Psoas muscle (tissue), 8 donors: Measurements from ENCODE around the gene PTPN18. TPM values are rescaled to one million over a fixed set of nuclear protein-coding genes. Genes with fewer than 3 reads are reported as not detected.

Experiments
- ATAC-seq, 4 donors: fragments of 200-7000 bp; cut with Tn5 transposase; one replicate each; pipeline ENCODE4 v1.9.1; 2020; ENCODE audit warnings: moderate library complexity in 3 of 4, mild to moderate bottlenecking in 2 of 4
- DNase-seq, 2 donors: peaks; one replicate each; pipeline ENCODE4 v3.0.0-alpha.2; 2020
- H3K27ac ChIP-seq: fragments of 200-600 bp; one replicate; pipeline ENCODE4 v1.8.0; 2022
- H3K27me3 ChIP-seq, 3 donors: fragments of 200-600 bp in 1 of 3; one replicate each; pipeline versions ENCODE4 v1.6.1 to v1.8.0; 2013 to 2022; ENCODE audit warnings: low read length in 2 of 3, mild to moderate bottlenecking in 2 of 3, moderate library complexity in 1 of 3; ENCODE audit not compliant: insufficient read depth in 3 of 3
- H3K36me3 ChIP-seq, 2 donors: fragments of 200-600 bp in 1 of 2; one replicate each; pipeline versions ENCODE4 v1.6.1 to v1.8.0; 2013 to 2022; ENCODE audit warnings: low read depth in 1 of 2, mild to moderate bottlenecking in 1 of 2, moderate library complexity in 1 of 2; ENCODE audit not compliant: insufficient read depth in 1 of 2
- H3K4me1 ChIP-seq: fragments of 200-600 bp; one replicate; pipeline ENCODE4 v1.8.0; 2022
- H3K4me3 ChIP-seq: fragments of 200-600 bp; one replicate; pipeline ENCODE4 v1.8.0; 2022; ENCODE audit warnings: mild to moderate bottlenecking
- H3K9me3 ChIP-seq: fragments of 200-600 bp; one replicate; pipeline ENCODE4 v1.8.0; 2022
- WGBS, 3 donors: extraction: QIAGEN DNeasy Blood & Tissue Kit; methylation state at CpG; one replicate each; pipeline versions ENCODE4 v1.1.6 to v1.1.7; 2013; 5-methylcytosine and 5-hydroxymethylcytosine counted together
- intact Hi-C, 2 donors: fragments of 100-400 bp; cut with DNase I; formaldehyde crosslinking; loops; one replicate each; pipeline versions ENCODE4 v1.11.0 to v1.14.2; 2022
- polyA plus RNA-seq, 3 donors: library from polyadenylated mRNA; stranded (reverse); fragments of 200-250 nt; gene quantifications; one replicate each; pipeline ENCODE4 v1.2.3, GENCODE V29; 2013
- total RNA-seq, 4 donors: library from RNA; stranded (reverse); fragmentation: NEBNext Ultra II Directional in 2 of 4; extraction: Animal tissue kit (Norgen Biotek cat#: 25700) in 2 of 4; gene quantifications; one replicate each; pipeline versions ENCODE4 v1.2.1 to v1.2.4, GENCODE V29; 2021 to 2023
- TF ChIP-seq, protein P1 (sequence below): fragments of 200-600 bp; IDR thresholded peaks from one replicate; pipeline ENCODE4 v1.8.0; 2022; ENCODE audit warnings: antibody characterized with exemption
- donor health status: healthy with polysubstance abuse.
- donor health status: DM: no; HTN: no; CAD: no; lungs with moderate emphysema.
- donor health status: Bipolar disorder and iron deficiency.
- donor health status: healthy.
- donor health status: DM: yes; HTN: yes; CAD: no.
- donor health status: DM: no; HTN: no; CAD: no.
- donor health status: DM: no; HTN: no; CAD: no.
- donor health status: DM: yes; HTN: yes; CAD: no.

The PTPN18 gene
- total and polyA plus RNA-seq, 7 donors: 6.0 to 10.5 (median 8.6) TPM

DNA sequence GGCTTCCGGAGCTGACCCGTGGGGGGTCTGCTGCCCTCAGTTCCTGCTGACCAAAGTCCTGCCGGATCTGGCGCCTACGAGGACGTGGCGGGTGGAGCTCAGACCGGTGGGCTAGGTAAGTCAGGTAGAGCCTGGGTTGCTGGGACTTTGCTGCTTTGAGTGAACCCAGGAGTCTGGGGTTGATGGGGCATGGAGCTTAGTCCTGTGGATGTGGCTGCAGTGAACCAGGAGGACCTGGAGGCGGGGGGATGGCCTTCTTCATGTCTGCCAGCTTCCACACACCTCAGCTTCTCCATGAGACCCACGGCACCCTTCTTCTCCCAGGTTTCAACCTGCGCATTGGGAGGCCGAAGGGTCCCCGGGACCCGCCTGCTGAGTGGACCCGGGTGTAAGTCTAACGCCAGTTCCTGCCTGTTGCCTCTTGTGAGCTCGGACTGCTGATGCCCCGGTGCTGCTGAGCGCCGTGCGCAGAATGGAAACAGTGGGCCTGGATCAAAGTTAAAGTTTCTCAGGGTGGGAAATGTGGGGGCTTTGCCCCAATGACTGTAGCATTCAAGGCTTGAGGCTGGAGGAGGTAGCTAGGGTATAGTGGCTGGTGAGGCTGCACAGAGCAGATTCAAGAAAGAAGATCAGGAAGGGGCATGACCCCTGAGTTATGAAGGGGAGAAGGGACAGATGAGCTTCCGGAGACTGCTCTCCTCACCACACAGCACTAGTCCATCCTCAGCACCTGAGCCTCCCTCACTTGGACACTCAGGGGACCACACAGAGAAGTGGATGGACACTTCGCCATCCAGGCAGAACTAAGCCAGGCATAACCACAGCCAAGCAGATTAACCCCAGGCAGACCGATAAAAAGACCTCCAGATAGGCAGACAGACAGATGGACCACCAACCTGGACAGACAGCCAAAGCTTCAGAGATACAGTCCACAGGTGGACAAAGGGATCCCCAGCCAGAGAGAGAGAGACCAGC is 17.3 kb downstream of the PTPN18 start:
- peak overlapping the region; percentile 63 for H3K27ac ChIP-seq
- DNase-seq (no peak), ATAC-seq (peak in 1 of 4 donors; percentile 3)
- intact Hi-C loops: loop anchor here in 1 of 2 donors (1.0 kb wide), 1 partner anchor 14 kb away; no protein-coding TSS in a partner anchor
- H3K4me3 ChIP-seq: peak overlapping the region; percentile 87
- H3K4me1 ChIP-seq: no peaks in the 10 kb centered on the region
- H3K36me3 ChIP-seq: no peaks in the 10 kb centered on the region
- 38 to 43% (median 42%) methylated on average over 24 of the region's 24 CpGs for WGBS, 3 donors
- H3K27me3 ChIP-seq: no peaks in the 10 kb centered on the region
- TF ChIP-seq, protein P1, sequence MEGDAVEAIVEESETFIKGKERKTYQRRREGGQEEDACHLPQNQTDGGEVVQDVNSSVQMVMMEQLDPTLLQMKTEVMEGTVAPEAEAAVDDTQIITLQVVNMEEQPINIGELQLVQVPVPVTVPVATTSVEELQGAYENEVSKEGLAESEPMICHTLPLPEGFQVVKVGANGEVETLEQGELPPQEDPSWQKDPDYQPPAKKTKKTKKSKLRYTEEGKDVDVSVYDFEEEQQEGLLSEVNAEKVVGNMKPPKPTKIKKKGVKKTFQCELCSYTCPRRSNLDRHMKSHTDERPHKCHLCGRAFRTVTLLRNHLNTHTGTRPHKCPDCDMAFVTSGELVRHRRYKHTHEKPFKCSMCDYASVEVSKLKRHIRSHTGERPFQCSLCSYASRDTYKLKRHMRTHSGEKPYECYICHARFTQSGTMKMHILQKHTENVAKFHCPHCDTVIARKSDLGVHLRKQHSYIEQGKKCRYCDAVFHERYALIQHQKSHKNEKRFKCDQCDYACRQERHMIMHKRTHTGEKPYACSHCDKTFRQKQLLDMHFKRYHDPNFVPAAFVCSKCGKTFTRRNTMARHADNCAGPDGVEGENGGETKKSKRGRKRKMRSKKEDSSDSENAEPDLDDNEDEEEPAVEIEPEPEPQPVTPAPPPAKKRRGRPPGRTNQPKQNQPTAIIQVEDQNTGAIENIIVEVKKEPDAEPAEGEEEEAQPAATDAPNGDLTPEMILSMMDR: no peak
- H3K9me3 ChIP-seq: no peaks in the 10 kb centered on the region

DNA sequence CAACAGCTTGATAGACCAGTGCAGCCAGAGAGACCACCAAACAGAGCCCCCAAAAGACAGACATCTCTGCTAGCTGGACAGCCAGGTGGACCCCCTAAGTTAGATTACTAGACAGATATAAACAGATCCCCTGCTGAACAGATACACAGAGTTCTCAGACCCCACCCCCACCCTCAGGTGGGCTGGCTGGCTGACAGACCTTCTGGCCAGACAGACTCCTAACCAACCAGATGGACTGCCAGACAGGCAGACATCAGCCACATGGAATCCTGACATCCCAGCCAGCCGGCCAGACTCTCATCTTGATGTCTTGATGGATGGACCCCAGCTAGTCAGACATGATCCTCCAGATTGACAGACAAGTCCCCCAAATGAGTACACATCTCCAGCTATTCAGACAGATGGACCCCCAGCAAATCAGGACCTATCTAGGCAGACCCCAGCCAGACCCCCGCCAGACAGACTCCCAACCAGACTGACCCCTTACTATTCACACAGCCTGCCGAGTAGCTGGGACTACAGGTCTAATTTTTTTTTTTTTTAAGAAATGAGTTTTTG is 18.0 kb downstream of the PTPN18 start:
- TF ChIP-seq, protein P1: no peak
- no peaks in the 10 kb centered on the region for H3K27me3 ChIP-seq
- ATAC-seq: no peak
- H3K27ac ChIP-seq: no peak overlapping the region
- no peaks in the 10 kb centered on the region for H3K9me3 ChIP-seq
- H3K4me3 ChIP-seq: no peak overlapping the region
- no peaks in the 10 kb centered on the region for H3K4me1 ChIP-seq
- no peak for DNase-seq
- 90 to 94% (median 91%) methylated on average over 3 of the region's 3 CpGs for WGBS, 3 donors
- H3K36me3 ChIP-seq: no peaks in the 10 kb centered on the region
- intact Hi-C loops: no loop called here

DNA sequence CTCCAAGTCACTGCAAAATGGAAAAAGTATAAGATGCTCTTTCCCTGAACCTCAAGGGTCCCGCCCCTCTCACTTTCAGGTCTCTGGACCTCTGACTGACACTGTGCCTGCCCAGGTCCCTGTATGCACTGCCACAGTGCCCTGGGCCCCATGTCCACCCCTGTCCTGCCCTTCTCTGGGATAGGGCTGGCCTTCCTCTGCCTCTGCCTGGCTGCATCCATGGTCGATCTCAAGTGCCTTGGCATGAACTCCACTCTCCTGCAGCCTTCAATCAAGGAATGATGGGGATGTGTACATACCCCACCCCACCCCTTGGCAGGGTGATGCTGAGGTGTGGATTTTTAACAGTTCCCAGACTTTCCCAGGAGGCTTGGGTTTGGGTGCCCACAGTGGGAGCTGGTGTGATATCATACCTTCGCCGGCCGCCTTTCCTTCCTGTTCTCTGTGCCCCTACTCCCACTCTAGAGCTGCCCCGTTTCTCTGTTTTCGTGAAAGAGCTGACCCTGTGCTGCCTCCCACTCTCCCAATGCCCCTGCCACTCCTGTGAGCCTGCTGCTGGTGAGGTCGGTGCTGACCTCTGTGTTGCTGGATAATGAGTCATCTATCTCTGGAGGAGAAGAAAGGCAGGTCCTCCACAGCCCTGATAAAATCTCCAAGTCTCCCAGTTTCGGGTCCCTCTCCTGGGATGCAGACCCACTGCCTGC is 18.9 kb downstream of the PTPN18 start:
- Histone ChIP-seq H3K27me3 (no peaks in the 10 kb centered on the region), H3K36me3 (no peaks in the 10 kb centered on the region), H3K27ac (no peak overlapping the region), H3K9me3 (no peaks in the 10 kb centered on the region), H3K4me3 (no peak overlapping the region), H3K4me1 (no peaks in the 10 kb centered on the region)
- 83 to 90% (median 89%) methylated on average over 8 to 9 of the region's 9 CpGs for WGBS, 3 donors
- TF ChIP-seq, protein P1: no peak
- DNase-seq (no peak), ATAC-seq (no peak)
- intact Hi-C loops: no loop called here

DNA sequence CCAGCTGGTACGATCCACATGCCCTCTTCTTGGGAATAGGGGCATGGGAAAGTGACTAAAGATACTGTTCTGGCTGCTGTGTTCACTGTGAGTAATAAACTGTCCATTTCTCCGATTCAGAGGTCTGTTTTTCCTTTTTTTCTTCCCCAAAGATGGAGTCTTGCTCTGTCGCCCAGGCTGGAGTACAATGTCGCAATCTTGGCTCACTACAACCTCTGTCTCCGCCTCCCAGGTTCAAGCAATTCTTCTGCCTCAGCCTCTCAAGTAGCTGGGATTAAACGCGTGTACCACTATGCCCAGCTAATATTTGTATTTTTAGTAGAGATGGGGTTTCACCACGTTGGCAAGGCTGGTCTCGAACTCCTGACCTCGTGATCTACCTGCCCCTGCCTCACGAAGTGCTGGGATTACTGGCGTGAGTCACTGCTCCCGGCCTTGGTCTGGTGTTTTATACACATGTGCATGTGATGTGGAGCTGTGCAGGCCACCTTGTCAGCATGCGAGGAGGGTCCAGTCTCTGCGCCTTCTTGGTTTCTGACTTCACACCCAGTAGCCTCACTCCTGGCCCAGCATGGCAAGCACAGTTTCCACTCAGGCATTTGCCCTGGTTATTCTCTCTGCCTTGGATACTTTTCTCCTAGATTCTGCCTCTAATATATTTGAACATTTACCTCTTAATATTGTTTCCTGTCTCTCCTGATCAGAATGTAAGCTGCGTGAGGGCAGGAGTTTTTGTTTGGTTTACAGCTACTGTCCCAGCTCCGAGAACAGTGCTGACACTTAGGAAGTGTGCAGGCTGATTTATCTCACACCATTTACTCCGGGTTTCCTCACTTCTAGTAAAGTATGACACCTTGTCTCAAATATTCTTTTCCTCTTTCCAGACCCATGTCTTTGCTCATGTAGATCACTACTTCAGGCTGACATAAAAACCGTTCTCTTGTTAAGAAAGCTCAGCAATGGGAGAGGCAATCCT is 19.7 kb downstream of the PTPN18 start:
- no peak overlapping the region for H3K27ac ChIP-seq
- H3K9me3 ChIP-seq: no peaks in the 10 kb centered on the region
- TF ChIP-seq, protein P1: no peak
- ATAC-seq: no peak
- no peaks in the 10 kb centered on the region for H3K27me3 ChIP-seq
- DNase-seq: no peak
- no peak overlapping the region for H3K4me3 ChIP-seq
- no peaks in the 10 kb centered on the region for H3K36me3 ChIP-seq
- H3K4me1 ChIP-seq: no peaks in the 10 kb centered on the region
- 92 to 95% (median 93%) methylated on average over 19 of the region's 19 CpGs for WGBS, 3 donors
- intact Hi-C loops: no loop called here
